Stimulated activated CD8-positive, alpha-beta memory T cell treated with anti-CD3 and anti-CD28 coated beads, Interleukin-2, amount 100 ng/mL, for 1 hour (primary cell): Measurements from ENCODE around the gene KIAA0513.

Experiments used
- DNase-seq, 2 donors: peaks; one replicate each; pipeline ENCODE4 v3.0.0-alpha.2; 2020; ENCODE audit warnings: low read depth in 2 of 2

The KIAA0513 gene

GRCh38 chr16:85069171-85069570 is 41.6 kb downstream of the KIAA0513 start:
- no peak for DNase-seq

GRCh38 chr16:85072076-85072860 is 44.7 kb downstream of the KIAA0513 start:
- DNase-seq, result no peak

- DNase-seq, result no peak
Observed at GRCh38 chr16:85072947-85073346, 45.4 kb downstream of the KIAA0513 start.

GRCh38 chr16:85074225-85074914 is 46.8 kb downstream of the KIAA0513 start:
- no peak for DNase-seq

- DNase-seq, result no peak
Observed at GRCh38 chr16:85075236-85075924, 47.8 kb downstream of the KIAA0513 start.

GRCh38 chr16:85077039-85077438 is 49.4 kb downstream of the KIAA0513 start:
- no peak for DNase-seq

GRCh38 chr16:85077576-85078125 is 50.1 kb downstream of the KIAA0513 start:
- no peak for DNase-seq

- DNase-seq, result no peak
Observed at GRCh38 chr16:85078226-85078625, 50.6 kb downstream of the KIAA0513 start.

GRCh38 chr16:85078952-85079351 is 51.4 kb downstream of the KIAA0513 start:
- no peak for DNase-seq

GRCh38 chr16:85079785-85080570 is 52.4 kb downstream of the KIAA0513 start:
- DNase-seq, result no peak

GRCh38 chr16:85081038-85081437 is 53.4 kb downstream of the KIAA0513 start:
- no peak for DNase-seq

- no peak for DNase-seq
Observed at GRCh38 chr16:85081765-85082164, 54.2 kb downstream of the KIAA0513 start.

GRCh38 chr16:85082173-85083050 is 54.8 kb downstream of the KIAA0513 start:
- no peak for DNase-seq

GRCh38 chr16:85083051-85083639 is 55.5 kb downstream of the KIAA0513 start:
- DNase-seq, result no peak

GRCh38 chr16:85084841-85085510 is 57.4 kb downstream of the KIAA0513 start:
- DNase-seq, result no peak

- DNase-seq, result no peak
Observed at GRCh38 chr16:85085721-85086120, 58.1 kb downstream of the KIAA0513 start.

GRCh38 chr16:85086347-85087291 is 59.0 kb downstream of the KIAA0513 start:
- peak; percentile 50 to 54 for DNase-seq

- DNase-seq, result no peak
Observed at GRCh38 chr16:85087899-85088569, 60.4 kb downstream of the KIAA0513 start.
